T-helper 2 cell treated with Interferon-gamma antibody and Interleukin-4, amounts not matched to agents 5 μg/mL and 100 μg/mL, for 36 hours (primary cell): ENCODE data around the gene LRRC23.

ENCODE experiments used
- DNase-seq: peaks from one replicate; pipeline ENCODE4 v3.0.0; 2021; ENCODE audit warnings: low spot score
- H3K27ac Mint-ChIP-seq: one replicate; pipeline ENCODE4 v1.8.0; 2021; ENCODE audit warnings: mild to moderate bottlenecking, mixed read lengths
- H3K27me3 Mint-ChIP-seq: one replicate; pipeline ENCODE4 v1.8.0; 2021; ENCODE audit warnings: low read depth, mixed read lengths
- H3K36me3 Mint-ChIP-seq: one replicate; pipeline ENCODE4 v1.8.0; 2021; ENCODE audit warnings: low read depth, mixed read lengths
- H3K4me1 Mint-ChIP-seq: one replicate; pipeline ENCODE4 v1.8.0; 2021; ENCODE audit warnings: low read depth, mixed read lengths
- H3K4me3 Mint-ChIP-seq: one replicate; pipeline ENCODE4 v1.8.0; 2022; ENCODE audit warnings: mild to moderate bottlenecking, moderate library complexity, mixed read lengths
- H3K9me3 Mint-ChIP-seq: one replicate; pipeline ENCODE4 v1.8.0; 2021; ENCODE audit warnings: mixed read lengths

Gene LRRC23

GRCh38 chr12:6921996-6922946, 17.6 kb downstream of the LRRC23 start:
- Mint-ChIP-seq H3K27ac (peak overlapping the region; percentile 31), H3K4me3 (no peak overlapping the region), H3K27me3 (no peaks in the 10 kb centered on the region), H3K36me3 (peaks cover 41% of the 10 kb centered on the region), H3K9me3 (no peaks in the 10 kb centered on the region), H3K4me1 (peaks cover 25% of the 10 kb centered on the region)
- DNase-seq = no peak

GRCh38 chr12:6923003-6923732, 18.5 kb downstream of the LRRC23 start:
- H3K27ac Mint-ChIP-seq = peak overlapping the region; percentile 52
- H3K4me1 Mint-ChIP-seq = peaks cover 25% of the 10 kb centered on the region
- no peak overlapping the region for H3K4me3 Mint-ChIP-seq
- no peak for DNase-seq
- peaks cover 35% of the 10 kb centered on the region for H3K36me3 Mint-ChIP-seq
- no peaks in the 10 kb centered on the region for H3K9me3 Mint-ChIP-seq
- no peaks in the 10 kb centered on the region for H3K27me3 Mint-ChIP-seq

GRCh38 chr12:6923851-6924250, 19.2 kb downstream of the LRRC23 start:
- Mint-ChIP-seq H3K27ac (peak overlapping the region; percentile 52), H3K4me1 (peaks cover 29% of the 10 kb centered on the region), H3K36me3 (peaks cover 38% of the 10 kb centered on the region), H3K4me3 (no peak overlapping the region), H3K27me3 (no peaks in the 10 kb centered on the region), H3K9me3 (no peaks in the 10 kb centered on the region)
- no peak for DNase-seq

GRCh38 chr12:6925239-6925539, 20.6 kb downstream of the LRRC23 start:
- Mint-ChIP-seq H3K36me3 (peaks cover 25% of the 10 kb centered on the region), H3K4me3 (no peak overlapping the region), H3K27me3 (no peaks in the 10 kb centered on the region), H3K27ac (no peak overlapping the region), H3K4me1 (peaks cover 35% of the 10 kb centered on the region), H3K9me3 (no peaks in the 10 kb centered on the region)
- no peak for DNase-seq

GRCh38 chr12:6925540-6926279, 21.1 kb downstream of the LRRC23 start:
- H3K27me3 Mint-ChIP-seq = no peaks in the 10 kb centered on the region

GRCh38 chr12:6927379-6928021, 22.9 kb downstream of the LRRC23 start, which contains the start of gene ATN1:
TSS of gene ATN1 (plus strand) at chr12:6927959. CDS start at chr12:6934002, 6,043 bp downstream.
- Mint-ChIP-seq H3K9me3 (no peaks in the 10 kb centered on the region), H3K36me3 (peaks cover 12% of the 10 kb centered on the region), H3K4me3 (peak within 1 kb of the TSS; percentile 90), H3K4me1 (peaks cover 49% of the 10 kb centered on the region), H3K27ac (peak within 1 kb of the TSS; percentile 87), H3K27me3 (no peaks in the 10 kb centered on the region)
- peak; percentile 37 for DNase-seq

More at GRCh38 chr12:6925540-6926279, 21.1 kb downstream of the LRRC23 start:
- Mint-ChIP-seq H3K4me1 (peaks cover 37% of the 10 kb centered on the region), H3K27ac (no peak overlapping the region), H3K36me3 (peaks cover 25% of the 10 kb centered on the region), H3K4me3 (peak overlapping the region; percentile 85), H3K9me3 (no peaks in the 10 kb centered on the region)
- DNase-seq = no peak

GRCh38 chr12:6928022-6928702, 23.5 kb downstream of the LRRC23 start:
- DNase-seq = no peak
- Mint-ChIP-seq H3K4me1 (peaks cover 54% of the 10 kb centered on the region), H3K27me3 (no peaks in the 10 kb centered on the region), H3K9me3 (no peaks in the 10 kb centered on the region), H3K27ac (peak overlapping the region; percentile 86), H3K4me3 (peak overlapping the region; percentile 90), H3K36me3 (peaks cover 6% of the 10 kb centered on the region)

- Mint-ChIP-seq H3K9me3 (no peaks in the 10 kb centered on the region), H3K27ac (peak overlapping the region; percentile 86), H3K4me3 (peak overlapping the region; percentile 90), H3K27me3 (no peaks in the 10 kb centered on the region), H3K36me3 (peaks cover 8% of the 10 kb centered on the region), H3K4me1 (peaks cover 60% of the 10 kb centered on the region)
- DNase-seq = no peak
Observed at GRCh38 chr12:6928703-6929407, 24.2 kb downstream of the LRRC23 start.

GRCh38 chr12:6929466-6930452, 25.1 kb downstream of the LRRC23 start:
- Mint-ChIP-seq H3K27me3 (no peaks in the 10 kb centered on the region), H3K4me1 (peaks cover 59% of the 10 kb centered on the region), H3K36me3 (peaks cover 15% of the 10 kb centered on the region), H3K4me3 (peak overlapping the region; percentile 90), H3K27ac (peak overlapping the region; percentile 82), H3K9me3 (no peaks in the 10 kb centered on the region)
- no peak for DNase-seq

GRCh38 chr12:6932766-6933165, 28.1 kb downstream of the LRRC23 start:
- Mint-ChIP-seq H3K4me1 (peaks cover 66% of the 10 kb centered on the region), H3K36me3 (peaks cover 34% of the 10 kb centered on the region), H3K9me3 (no peaks in the 10 kb centered on the region), H3K27me3 (no peaks in the 10 kb centered on the region), H3K4me3 (peak overlapping the region; percentile 38), H3K27ac (peak overlapping the region; percentile 88)
- no peak for DNase-seq

GRCh38 chr12:6934110-6934509, 29.5 kb downstream of the LRRC23 start:
- Mint-ChIP-seq H3K9me3 (no peaks in the 10 kb centered on the region), H3K4me3 (no peak overlapping the region), H3K27me3 (no peaks in the 10 kb centered on the region), H3K4me1 (peaks cover 63% of the 10 kb centered on the region), H3K27ac (peak overlapping the region; percentile 79), H3K36me3 (peaks cover 33% of the 10 kb centered on the region)
- DNase-seq = no peak
